ENCODE measurements around the gene CCDC12. TPM values are rescaled to one million over a fixed set of nuclear protein-coding genes. Genes with fewer than 3 reads are reported as not detected.

CCDC12 gene
- total and polyA plus RNA-seq, 9 of the 15 experiments (the other 6 are each of a cell fraction or from before 2014, with no cell fraction given): 8.9 to 201 (median 86.9) TPM

- in situ Hi-C loops (cut with MboI): no loop called here
- Histone ChIP-seq H3K9me3 (replicated peaks; ENCODE audit: control insufficient read depth, insufficient read depth, low read depth, low read length) (no peaks in the 10 kb centered on the region), H3K4me3 (no peak overlapping the region), H3K79me2 (ENCODE audit: control insufficient read depth, insufficient read depth, low read length) (no peaks in the 10 kb centered on the region), H3K9ac (ENCODE audit: insufficient read depth in 1 of 2, low read depth in 2 of 2, low read length in 2 of 2) (no peak overlapping the region), H3K4me2 (ENCODE audit: insufficient read depth, low read length) (no peak overlapping the region), H3K9me1 (ENCODE audit: control insufficient read depth, insufficient read depth, low read length) (no peaks in the 10 kb centered on the region), H4K20me1 (replicated peaks; ENCODE audit: control insufficient read depth, insufficient read depth, low read length) (no peaks in the 10 kb centered on the region), H3K27ac (ENCODE audit: extremely low read depth, low read depth, low read length) (no peak overlapping the region), H3K4me1 (replicated peaks in 1 of 2; ENCODE audit: control insufficient read depth in 2 of 2, insufficient read depth in 2 of 2, low read length in 2 of 2) (peaks cover 7 to 9% of the 10 kb centered on the region in 2 experiments; a peak in 4 of 5 replicates), H3K27me3 (ENCODE audit: control insufficient read depth in 2 of 2, insufficient read depth in 2 of 2, low read length in 2 of 2) (no peaks in the 10 kb centered on the region), H2AFZ (ENCODE audit: low read depth, low read length) (no peak overlapping the region), H3K36me3 (ENCODE audit: control insufficient read depth, insufficient read depth, low read length) (peaks cover 56% of the 10 kb centered on the region)
- 50% methylated on average over 6 of the region's 6 CpGs for WGBS (ENCODE audit: insufficient coverage, low coverage, missing lambda C conversion rate)
- no TSS peak for BruUV-seq (replicated peaks)
- FAIRE-seq (no peak), ATAC-seq (no peak), DNase-seq (ENCODE audit: extremely low read depth in 1 of 4, low spot score in 3 of 4) (no peak)
- ChIA-PET POLR2A (interaction anchor here (0.6 to 1.6 kb wide), 5 partner anchors 12 to 312 kb away, joined by 3 to 5 read pairs (median 4); no protein-coding TSS in a partner anchor), CTCF (ENCODE audit: low intra/inter-chr PET ratio) (no interaction called here)
- TF ChIP-seq NFE2 (IDR thresholded peaks at IDR 0.05; ENCODE audit: low read depth): no peak
- no peak for TF ChIP-seq HIVEP1 (CRISPR knock-in tag; IDR thresholded peaks at IDR 0.05)
- no peak for TF ChIP-seq GATAD2B (IDR thresholded peaks at IDR 0.05; ENCODE audit: borderline replicate concordance)
- TF ChIP-seq EZH2 (IDR thresholded peaks at IDR 0.05; ENCODE audit: borderline replicate concordance, low read depth, low read length): no peak
- no peak for TF ChIP-seq STAT6 (CRISPR knock-in tag; IDR thresholded peaks at IDR 0.05)
- TF ChIP-seq PHF8 (IDR thresholded peaks at IDR 0.05; ENCODE audit: borderline replicate concordance, low read length): no peak
- intact Hi-C loops (cut with micrococcal nuclease): loop anchor here (10.0 kb wide), 2 partner anchors 313 to 363 kb away; no protein-coding TSS in a partner anchor
These were observed 34.8 kb upstream of the CCDC12 start for GRCh38 chr3:47011371-47011770.
